SK-N-SH treated with all-trans-retinoic acid at 6 μM for 48 hours (cell line): ENCODE measurements around the gene MTUS2.

Experiments used
- ATAC-seq: fragments of 200-7000 bp; cut with Tn5 transposase; 3 replicates; pipeline ENCODE4 v1.9.1; 2020; ENCODE audit warnings: mild to moderate bottlenecking, moderate library complexity
- ARNTL ChIP-seq: fragments of 450-650 bp; formaldehyde crosslinking; IDR thresholded peaks from 2 replicates; pipeline ENCODE4 v1.5.0; 2020; ENCODE audit warnings: low read depth, mild to moderate bottlenecking, moderate library complexity, borderline replicate concordance
- CSDC2 ChIP-seq: fragments of 250-450 bp; sonication (Bioruptor Pico); IDR thresholded peaks from 2 replicates; pipeline ENCODE4 v1.5.0; 2020; ENCODE audit warnings: mild to moderate bottlenecking, moderate library complexity
- ESRRG ChIP-seq: fragments of 250-450 bp; sonication (Bioruptor Pico); IDR thresholded peaks from 2 replicates; pipeline ENCODE4 v1.6.1; 2021; ENCODE audit warnings: mild to moderate bottlenecking
- GLIS3 ChIP-seq: fragments of 250-450 bp; sonication (Bioruptor Pico); IDR thresholded peaks from 2 replicates; pipeline ENCODE4 v1.5.0; 2020; ENCODE audit warnings: mild to moderate bottlenecking, moderate library complexity
- ISL1 ChIP-seq: fragments of 250-450 bp; sonication (Bioruptor Pico); IDR thresholded peaks from 2 replicates; pipeline ENCODE4 v2.1.2; 2022; ENCODE audit warnings: mild to moderate bottlenecking, moderate library complexity
- SNAI2 ChIP-seq: fragments of 250-450 bp; sonication (Bioruptor Pico); IDR thresholded peaks from 2 replicates; pipeline ENCODE4 v1.5.0; 2020; ENCODE audit warnings: mild to moderate bottlenecking, moderate library complexity
- TCF4 ChIP-seq: fragments of 250-450 bp; sonication (Bioruptor Pico); IDR thresholded peaks from 2 replicates; pipeline ENCODE4 v1.8.0; 2021; ENCODE audit warnings: mild to moderate bottlenecking, moderate library complexity, borderline replicate concordance
- TOX ChIP-seq: fragments of 250-450 bp; sonication (Bioruptor Pico); IDR thresholded peaks from 2 replicates; pipeline ENCODE4 v1.8.0; 2021; ENCODE audit warnings: mild to moderate bottlenecking, moderate library complexity, borderline replicate concordance
- ZFP3 ChIP-seq: fragments of 250-450 bp; sonication (Bioruptor Pico); IDR thresholded peaks from 2 replicates; pipeline ENCODE4 v1.5.0; 2020; ENCODE audit warnings: mild to moderate bottlenecking, moderate library complexity
- ZFP30 ChIP-seq: fragments of 450-650 bp; formaldehyde crosslinking; IDR thresholded peaks from 2 replicates; pipeline ENCODE4 v1.5.0; 2022; ENCODE audit warnings: mild to moderate bottlenecking, moderate library complexity
- ZNF565 ChIP-seq: fragments of 450-650 bp; formaldehyde crosslinking; conservative IDR thresholded peaks from 2 replicates; pipeline ENCODE4 v1.5.0; 2020; ENCODE audit warnings: low read depth, mild to moderate bottlenecking, moderate library complexity
- ZNF70 ChIP-seq: fragments of 450-650 bp; formaldehyde crosslinking; IDR thresholded peaks from 2 replicates; pipeline ENCODE4 v1.5.0; 2020; ENCODE audit warnings: mild to moderate bottlenecking, moderate library complexity
- ZNF8 ChIP-seq: fragments of 450-650 bp; formaldehyde crosslinking; IDR thresholded peaks from 2 replicates; pipeline ENCODE4 v1.5.0; 2020; ENCODE audit warnings: mild to moderate bottlenecking, moderate library complexity
- TF ChIP-seq, protein P1 (sequence below): fragments of 250-450 bp; sonication (Bioruptor Pico); IDR thresholded peaks from 2 replicates; pipeline ENCODE4 v1.8.0; 2020; ENCODE audit warnings: mild to moderate bottlenecking, moderate library complexity, borderline replicate concordance
- TF ChIP-seq, protein P2 (sequence below): fragments of 250-450 bp; sonication (Bioruptor Pico); IDR thresholded peaks from 2 replicates; pipeline ENCODE4 v1.5.1; 2021; ENCODE audit warnings: mild to moderate bottlenecking, moderate library complexity
- TF ChIP-seq, protein P3 (sequence below): fragments of 250-450 bp; sonication (Bioruptor Pico); IDR thresholded peaks from 2 replicates; pipeline ENCODE4 v1.5.0; 2020; ENCODE audit warnings: mild to moderate bottlenecking, moderate library complexity
- TF ChIP-seq, protein P4 (sequence below): fragments of 250-450 bp; sonication (Bioruptor Pico); IDR thresholded peaks from 2 replicates; pipeline ENCODE4 v1.5.1; 2020; ENCODE audit warnings: low read depth, mild to moderate bottlenecking, moderate library complexity
- TF ChIP-seq, protein P5 (sequence below): fragments of 250-450 bp; sonication (Bioruptor Pico); IDR thresholded peaks from 2 replicates; pipeline ENCODE4 v1.8.0; 2021; ENCODE audit warnings: low read depth, mild to moderate bottlenecking, moderate library complexity, borderline replicate concordance

Gene MTUS2

DNA sequence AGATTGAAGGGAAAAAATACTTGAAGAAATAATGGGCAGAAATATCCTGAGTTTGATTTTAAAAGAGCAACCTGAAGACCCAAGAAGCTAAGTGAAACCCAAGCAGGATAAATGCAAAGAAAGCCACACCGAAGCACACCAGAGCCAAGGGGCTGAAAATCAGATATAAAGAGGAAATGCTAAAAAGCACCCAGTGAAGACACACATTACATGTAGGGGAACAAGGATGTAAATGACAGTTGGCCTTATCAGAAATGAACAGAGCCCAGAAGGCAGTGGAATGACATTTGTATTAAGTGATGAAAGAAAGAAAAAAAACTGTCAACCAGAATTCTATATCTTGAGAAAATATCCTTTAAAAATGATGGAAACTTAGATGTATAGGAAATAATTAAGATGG, 636.3 kb downstream of the MTUS2 start:
- ATAC-seq: no peak
- TF ChIP-seq ESRRG (CRISPR knock-in tag) (no peak), ZFP30 (CRISPR knock-in tag) (no peak)

DNA sequence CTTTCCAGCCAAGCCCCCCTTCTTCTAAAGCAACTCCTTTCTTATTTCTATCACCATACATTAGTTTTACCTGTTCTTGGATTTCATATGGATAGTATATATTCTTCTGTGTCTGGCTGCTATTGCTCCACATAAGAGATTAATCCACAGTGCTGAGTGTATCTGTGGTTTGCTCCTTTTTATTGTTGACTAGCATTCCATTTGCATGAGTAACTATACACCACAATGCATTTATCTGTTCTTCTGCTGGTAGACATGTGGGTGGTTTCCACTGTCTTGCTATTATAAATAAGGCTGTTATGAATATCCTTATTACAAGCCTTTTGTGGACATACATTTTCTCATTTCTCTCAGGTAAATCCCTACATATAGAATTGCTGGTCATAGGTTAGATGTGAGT, 637.2 kb downstream of the MTUS2 start:
- ATAC-seq: peak; percentile 78
- no peak for TF ChIP-seq ZNF565
- TF ChIP-seq, protein P1, sequence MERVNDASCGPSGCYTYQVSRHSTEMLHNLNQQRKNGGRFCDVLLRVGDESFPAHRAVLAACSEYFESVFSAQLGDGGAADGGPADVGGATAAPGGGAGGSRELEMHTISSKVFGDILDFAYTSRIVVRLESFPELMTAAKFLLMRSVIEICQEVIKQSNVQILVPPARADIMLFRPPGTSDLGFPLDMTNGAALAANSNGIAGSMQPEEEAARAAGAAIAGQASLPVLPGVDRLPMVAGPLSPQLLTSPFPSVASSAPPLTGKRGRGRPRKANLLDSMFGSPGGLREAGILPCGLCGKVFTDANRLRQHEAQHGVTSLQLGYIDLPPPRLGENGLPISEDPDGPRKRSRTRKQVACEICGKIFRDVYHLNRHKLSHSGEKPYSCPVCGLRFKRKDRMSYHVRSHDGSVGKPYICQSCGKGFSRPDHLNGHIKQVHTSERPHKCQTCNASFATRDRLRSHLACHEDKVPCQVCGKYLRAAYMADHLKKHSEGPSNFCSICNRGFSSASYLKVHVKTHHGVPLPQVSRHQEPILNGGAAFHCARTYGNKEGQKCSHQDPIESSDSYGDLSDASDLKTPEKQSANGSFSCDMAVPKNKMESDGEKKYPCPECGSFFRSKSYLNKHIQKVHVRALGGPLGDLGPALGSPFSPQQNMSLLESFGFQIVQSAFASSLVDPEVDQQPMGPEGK: no peak
- peak; percentile 42 for TF ChIP-seq ISL1
- TF ChIP-seq GLIS3 (CRISPR knock-in tag): no peak
- TF ChIP-seq, protein P2, sequence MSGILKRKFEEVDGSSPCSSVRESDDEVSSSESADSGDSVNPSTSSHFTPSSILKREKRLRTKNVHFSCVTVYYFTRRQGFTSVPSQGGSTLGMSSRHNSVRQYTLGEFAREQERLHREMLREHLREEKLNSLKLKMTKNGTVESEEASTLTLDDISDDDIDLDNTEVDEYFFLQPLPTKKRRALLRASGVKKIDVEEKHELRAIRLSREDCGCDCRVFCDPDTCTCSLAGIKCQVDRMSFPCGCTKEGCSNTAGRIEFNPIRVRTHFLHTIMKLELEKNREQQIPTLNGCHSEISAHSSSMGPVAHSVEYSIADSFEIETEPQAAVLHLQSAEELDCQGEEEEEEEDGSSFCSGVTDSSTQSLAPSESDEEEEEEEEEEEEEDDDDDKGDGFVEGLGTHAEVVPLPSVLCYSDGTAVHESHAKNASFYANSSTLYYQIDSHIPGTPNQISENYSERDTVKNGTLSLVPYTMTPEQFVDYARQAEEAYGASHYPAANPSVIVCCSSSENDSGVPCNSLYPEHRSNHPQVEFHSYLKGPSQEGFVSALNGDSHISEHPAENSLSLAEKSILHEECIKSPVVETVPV: no peak
- no peak for TF ChIP-seq ZFP3
- TF ChIP-seq TOX (CRISPR knock-in tag): no peak
- TF ChIP-seq, protein P3, sequence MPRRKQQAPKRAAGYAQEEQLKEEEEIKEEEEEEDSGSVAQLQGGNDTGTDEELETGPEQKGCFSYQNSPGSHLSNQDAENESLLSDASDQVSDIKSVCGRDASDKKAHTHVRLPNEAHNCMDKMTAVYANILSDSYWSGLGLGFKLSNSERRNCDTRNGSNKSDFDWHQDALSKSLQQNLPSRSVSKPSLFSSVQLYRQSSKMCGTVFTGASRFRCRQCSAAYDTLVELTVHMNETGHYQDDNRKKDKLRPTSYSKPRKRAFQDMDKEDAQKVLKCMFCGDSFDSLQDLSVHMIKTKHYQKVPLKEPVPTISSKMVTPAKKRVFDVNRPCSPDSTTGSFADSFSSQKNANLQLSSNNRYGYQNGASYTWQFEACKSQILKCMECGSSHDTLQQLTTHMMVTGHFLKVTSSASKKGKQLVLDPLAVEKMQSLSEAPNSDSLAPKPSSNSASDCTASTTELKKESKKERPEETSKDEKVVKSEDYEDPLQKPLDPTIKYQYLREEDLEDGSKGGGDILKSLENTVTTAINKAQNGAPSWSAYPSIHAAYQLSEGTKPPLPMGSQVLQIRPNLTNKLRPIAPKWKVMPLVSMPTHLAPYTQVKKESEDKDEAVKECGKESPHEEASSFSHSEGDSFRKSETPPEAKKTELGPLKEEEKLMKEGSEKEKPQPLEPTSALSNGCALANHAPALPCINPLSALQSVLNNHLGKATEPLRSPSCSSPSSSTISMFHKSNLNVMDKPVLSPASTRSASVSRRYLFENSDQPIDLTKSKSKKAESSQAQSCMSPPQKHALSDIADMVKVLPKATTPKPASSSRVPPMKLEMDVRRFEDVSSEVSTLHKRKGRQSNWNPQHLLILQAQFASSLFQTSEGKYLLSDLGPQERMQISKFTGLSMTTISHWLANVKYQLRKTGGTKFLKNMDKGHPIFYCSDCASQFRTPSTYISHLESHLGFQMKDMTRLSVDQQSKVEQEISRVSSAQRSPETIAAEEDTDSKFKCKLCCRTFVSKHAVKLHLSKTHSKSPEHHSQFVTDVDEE (CRISPR knock-in tag): no peak

DNA sequence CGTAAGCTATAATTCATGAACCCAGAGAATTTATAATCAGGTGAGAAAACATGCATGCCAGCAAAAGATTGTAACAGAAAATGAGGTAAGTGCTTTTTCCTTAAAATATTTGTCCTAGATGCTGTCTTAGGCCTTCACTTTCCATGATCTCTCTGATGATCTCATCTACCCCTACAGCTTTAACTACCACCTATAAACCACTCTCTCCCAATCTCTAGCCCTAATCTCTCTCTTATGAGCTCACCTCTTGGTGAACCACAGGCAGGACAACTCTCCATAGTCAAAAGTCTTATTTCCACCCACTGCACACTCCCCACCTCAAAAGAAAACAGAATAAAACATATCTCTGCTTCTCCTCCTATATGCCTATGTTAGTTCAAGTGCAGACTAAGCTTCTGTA, 638.3 kb downstream of the MTUS2 start:
- TF ChIP-seq TCF4 (CRISPR knock-in tag) (no peak), ZFP30 (CRISPR knock-in tag) (no peak), ESRRG (CRISPR knock-in tag) (no peak), ZNF70 (CRISPR knock-in tag) (no peak), ARNTL (CRISPR knock-in tag) (no peak), SNAI2 (CRISPR knock-in tag) (no peak), CSDC2 (CRISPR knock-in tag) (no peak), ZNF8 (CRISPR knock-in tag) (no peak)
- TF ChIP-seq, protein P4, sequence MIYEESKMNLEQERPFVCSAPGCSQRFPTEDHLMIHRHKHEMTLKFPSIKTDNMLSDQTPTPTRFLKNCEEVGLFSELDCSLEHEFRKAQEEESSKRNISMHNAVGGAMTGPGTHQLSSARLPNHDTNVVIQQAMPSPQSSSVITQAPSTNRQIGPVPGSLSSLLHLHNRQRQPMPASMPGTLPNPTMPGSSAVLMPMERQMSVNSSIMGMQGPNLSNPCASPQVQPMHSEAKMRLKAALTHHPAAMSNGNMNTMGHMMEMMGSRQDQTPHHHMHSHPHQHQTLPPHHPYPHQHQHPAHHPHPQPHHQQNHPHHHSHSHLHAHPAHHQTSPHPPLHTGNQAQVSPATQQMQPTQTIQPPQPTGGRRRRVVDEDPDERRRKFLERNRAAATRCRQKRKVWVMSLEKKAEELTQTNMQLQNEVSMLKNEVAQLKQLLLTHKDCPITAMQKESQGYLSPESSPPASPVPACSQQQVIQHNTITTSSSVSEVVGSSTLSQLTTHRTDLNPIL: no peak
- TF ChIP-seq, protein P3 (CRISPR knock-in tag): no peak
- TF ChIP-seq, protein P2: no peak
- TF ChIP-seq, protein P5, sequence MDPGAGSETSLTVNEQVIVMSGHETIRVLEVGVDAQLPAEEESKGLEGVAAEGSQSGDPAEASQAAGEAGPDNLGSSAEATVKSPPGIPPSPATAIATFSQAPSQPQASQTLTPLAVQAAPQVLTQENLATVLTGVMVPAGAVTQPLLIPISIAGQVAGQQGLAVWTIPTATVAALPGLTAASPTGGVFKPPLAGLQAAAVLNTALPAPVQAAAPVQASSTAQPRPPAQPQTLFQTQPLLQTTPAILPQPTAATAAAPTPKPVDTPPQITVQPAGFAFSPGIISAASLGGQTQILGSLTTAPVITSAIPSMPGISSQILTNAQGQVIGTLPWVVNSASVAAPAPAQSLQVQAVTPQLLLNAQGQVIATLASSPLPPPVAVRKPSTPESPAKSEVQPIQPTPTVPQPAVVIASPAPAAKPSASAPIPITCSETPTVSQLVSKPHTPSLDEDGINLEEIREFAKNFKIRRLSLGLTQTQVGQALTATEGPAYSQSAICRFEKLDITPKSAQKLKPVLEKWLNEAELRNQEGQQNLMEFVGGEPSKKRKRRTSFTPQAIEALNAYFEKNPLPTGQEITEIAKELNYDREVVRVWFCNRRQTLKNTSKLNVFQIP (CRISPR knock-in tag): no peak
- no peak for ATAC-seq
